ENCODE measurements around the gene XIRP1. TPM values are rescaled to one million over a fixed set of nuclear protein-coding genes. Genes with fewer than 3 reads are reported as not detected.
A peak's percentile ranks its signal among the peaks of the same experiment; 100 is the strongest.

XIRP1 gene
- total RNA-seq, 1 donor = 0.09 TPM

- DNase-seq (ENCODE audit: low read depth) = peak; percentile 88
- TF ChIP-seq CTCF (IDR thresholded peaks at IDR 0.05; ENCODE audit: insufficient read depth, low read length) = no peak
- no peak overlapping the region for H3K4me3 ChIP-seq (ENCODE audit: low read depth, low read length)
These were observed 26.2 kb downstream of the XIRP1 start for GRCh38 chr3:39166134-39166710.

- no peak for DNase-seq (ENCODE audit: low read depth)
- H3K4me3 ChIP-seq (ENCODE audit: low read depth, low read length) = no peak overlapping the region
- no peak for TF ChIP-seq CTCF (IDR thresholded peaks at IDR 0.05; ENCODE audit: insufficient read depth, low read length)
These were observed 26.9 kb downstream of the XIRP1 start for GRCh38 chr3:39165518-39165917.

- DNase-seq (ENCODE audit: low read depth) = no peak
- no peak overlapping the region for H3K4me3 ChIP-seq (ENCODE audit: low read depth, low read length)
- TF ChIP-seq CTCF (IDR thresholded peaks at IDR 0.05; ENCODE audit: insufficient read depth, low read length) = no peak
These were observed 28.0 kb downstream of the XIRP1 start for GRCh38 chr3:39164414-39164813.

- no peak for DNase-seq (ENCODE audit: low read depth)
- no peak for TF ChIP-seq CTCF (IDR thresholded peaks at IDR 0.05; ENCODE audit: insufficient read depth, low read length)
- no peak overlapping the region for H3K4me3 ChIP-seq (ENCODE audit: low read depth, low read length)
These were observed 34.2 kb downstream of the XIRP1 start for GRCh38 chr3:39158148-39158715.

- no peak for TF ChIP-seq CTCF (IDR thresholded peaks at IDR 0.05; ENCODE audit: insufficient read depth, low read length)
- no peak for DNase-seq (ENCODE audit: low read depth)
- H3K4me3 ChIP-seq (ENCODE audit: low read depth, low read length) = no peak overlapping the region
These were observed 35.0 kb downstream of the XIRP1 start for GRCh38 chr3:39157359-39157758.

GRCh38 chr3:39156421-39156820 is 36.0 kb downstream of the XIRP1 start:
- DNase-seq (ENCODE audit: low read depth) = no peak
- no peak for TF ChIP-seq CTCF (IDR thresholded peaks at IDR 0.05; ENCODE audit: insufficient read depth, low read length)
- no peak overlapping the region for H3K4me3 ChIP-seq (ENCODE audit: low read depth, low read length)
